HCEC 1CT (cell line): Measurements from ENCODE around the gene EIPR1.

Source experiments
- DNase-seq: peaks from one replicate; pipeline ENCODE4 v3.0.0-alpha.2; 2017

Gene EIPR1

GRCh38 chr2:3238951-3239841 is 138.4 kb downstream of the EIPR1 start:
- DNase-seq: no peak

GRCh38 chr2:3236300-3237045 is 141.1 kb downstream of the EIPR1 start:
- no peak for DNase-seq

GRCh38 chr2:3233877-3234276 is 143.7 kb downstream of the EIPR1 start:
- no peak for DNase-seq

GRCh38 chr2:3229221-3229620 is 148.4 kb downstream of the EIPR1 start:
- DNase-seq: no peak

- DNase-seq: no peak
Measured at GRCh38 chr2:3224681-3225080, 152.9 kb downstream of the EIPR1 start.

GRCh38 chr2:3223080-3223923 is 154.3 kb downstream of the EIPR1 start:
- DNase-seq: no peak

- DNase-seq: no peak
Measured at GRCh38 chr2:3222636-3223035, 155.0 kb downstream of the EIPR1 start.

GRCh38 chr2:3219536-3219935 is 158.1 kb downstream of the EIPR1 start:
- DNase-seq: no peak

- no peak for DNase-seq
Measured at GRCh38 chr2:3217646-3218045, 160.0 kb downstream of the EIPR1 start.

- DNase-seq: no peak
Measured at GRCh38 chr2:3216841-3217495, 160.7 kb downstream of the EIPR1 start.

- no peak for DNase-seq
Measured at GRCh38 chr2:3214806-3215404, 162.7 kb downstream of the EIPR1 start.

GRCh38 chr2:3214065-3214464 is 163.6 kb downstream of the EIPR1 start:
- no peak for DNase-seq

- DNase-seq: no peak
Measured at GRCh38 chr2:3212984-3213383, 164.6 kb downstream of the EIPR1 start.

GRCh38 chr2:3212061-3212362 is 165.6 kb downstream of the EIPR1 start:
- DNase-seq: no peak

GRCh38 chr2:3211256-3212060 is 166.2 kb downstream of the EIPR1 start:
- no peak for DNase-seq

GRCh38 chr2:3210257-3210656 is 167.4 kb downstream of the EIPR1 start:
- DNase-seq: no peak

- DNase-seq: no peak
Measured at GRCh38 chr2:3209258-3209657, 168.4 kb downstream of the EIPR1 start.

GRCh38 chr2:3208591-3208990 is 169.0 kb downstream of the EIPR1 start:
- DNase-seq: no peak

GRCh38 chr2:3208179-3208578 is 169.4 kb downstream of the EIPR1 start:
- DNase-seq: no peak

- DNase-seq: no peak
Measured at GRCh38 chr2:3207091-3207491, 170.5 kb downstream of the EIPR1 start.

- DNase-seq: no peak
Measured at GRCh38 chr2:3205845-3206244, 171.8 kb downstream of the EIPR1 start.
